Measurements from ENCODE around the gene ZNF319.

DNA sequence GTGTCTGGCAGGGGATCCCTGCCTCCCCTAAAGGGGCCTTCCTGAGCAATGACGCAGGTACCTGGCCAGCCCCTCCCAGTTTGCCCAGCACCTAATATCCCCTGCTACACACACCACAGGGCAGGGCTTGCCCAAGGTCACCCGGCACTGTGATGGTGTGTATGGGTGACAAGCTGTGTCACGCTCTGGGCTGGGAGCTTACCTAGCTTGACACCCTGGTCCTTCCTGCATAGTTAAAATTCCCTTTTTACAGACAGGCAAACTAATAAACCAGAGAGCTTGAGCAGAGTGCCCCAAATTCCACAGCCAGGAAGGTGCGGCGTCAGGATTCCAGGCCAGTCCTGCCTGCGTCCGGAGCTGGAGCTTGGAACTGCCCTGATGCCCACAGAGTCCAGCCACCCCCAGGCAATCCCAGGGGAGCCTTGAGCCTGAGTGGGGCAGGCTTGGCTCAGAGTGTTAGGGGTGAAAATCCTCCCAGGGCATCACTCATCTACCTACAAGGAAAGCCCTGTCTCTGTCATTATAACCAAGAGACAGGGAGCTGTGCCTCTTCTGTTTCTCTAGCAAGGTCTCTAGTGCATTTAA lies 43.2 kb upstream of the ZNF319 start:
- TF ChIP-seq CTCF (conservative IDR thresholded peaks at IDR 0.05; ENCODE audit: low read length) (no peak), EZH2phosphoT487 (IDR thresholded peaks at IDR 0.05; ENCODE audit: borderline replicate concordance, low read depth, low read length) (no peak)

Measured in OCI-LY7 (cell line).